ENCODE measurements around the gene FBLN2. TPM values are rescaled to one million over a fixed set of nuclear protein-coding genes. Genes with fewer than 3 reads are reported as not detected.

Gene FBLN2
- polyA plus RNA-seq, 1 of the 3 experiments (the other 2 are of a cell fraction): 5.2 TPM

DNA sequence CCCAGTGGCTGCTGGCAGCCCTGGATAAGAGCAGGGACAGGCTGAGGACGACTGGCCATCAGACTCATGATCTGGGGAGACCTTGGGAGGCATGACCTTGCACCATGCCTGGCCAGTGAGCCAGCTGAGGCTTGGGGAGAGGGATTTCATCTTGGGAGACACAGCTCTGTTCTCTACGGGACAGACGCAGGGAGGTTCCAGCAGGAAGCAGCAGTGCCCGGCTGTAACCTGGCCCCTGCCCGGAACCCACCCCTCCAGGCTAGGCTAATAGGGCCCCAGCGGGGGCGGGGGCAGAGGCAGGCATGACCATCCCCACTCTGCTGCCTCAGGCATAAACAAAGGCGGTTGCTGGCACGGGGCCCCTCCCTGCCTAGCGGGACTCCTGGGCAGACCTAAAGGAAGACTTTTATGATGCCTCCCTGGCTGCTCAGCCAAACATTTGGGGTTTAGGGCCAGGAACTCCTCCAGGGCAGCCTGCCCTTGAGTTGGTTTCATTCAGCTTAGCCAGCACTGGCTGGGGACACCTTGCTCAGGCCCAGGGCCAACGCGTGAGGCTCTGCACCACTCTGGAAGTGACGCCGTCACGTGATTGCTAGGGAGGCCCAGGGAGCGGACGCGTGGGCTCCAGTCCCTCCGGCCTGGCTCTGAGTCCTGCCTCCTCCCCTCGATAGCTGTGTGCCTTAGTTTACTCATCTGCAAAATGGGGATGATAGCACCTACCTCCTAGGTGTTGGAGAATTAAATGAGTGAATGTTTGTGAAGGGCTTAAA lies 41.2 kb upstream of the FBLN2 start:
- no peaks in the 10 kb centered on the region for H3K27me3 ChIP-seq (ENCODE audit: insufficient read depth)
- H3K9ac ChIP-seq: no peak overlapping the region
- ChIA-PET CTCF (interaction anchor here (0.6 to 29.6 kb wide), 3 partner anchors 12 to 185 kb away, joined by 3 to 872 read pairs (median 31); no protein-coding TSS in a partner anchor), POLR2A (interaction anchor here (1.8 kb wide), 1 partner anchor 68 kb away, joined by 5 read pairs; no protein-coding TSS in a partner anchor)
- H4K20me1 ChIP-seq (ENCODE audit: insufficient read depth): no peaks in the 10 kb centered on the region
- H3F3A ChIP-seq (replicated peaks; ENCODE audit: insufficient read depth): no peaks in the 10 kb centered on the region
- H3K4me1 ChIP-seq (ENCODE audit: control insufficient read depth in 1 of 2, insufficient read depth in 2 of 2, low read depth in 1 of 2, low read length in 1 of 2): peaks cover 0 to 18% of the 10 kb centered on the region in 2 experiments; a peak in 1 of 4 replicates
- no peak overlapping the region for H2AFZ ChIP-seq (ENCODE audit: low read depth)
- no peaks in the 10 kb centered on the region for H3K79me2 ChIP-seq (ENCODE audit: insufficient read depth)
- DNase-seq: peak; percentile 80
- H3K4me2 ChIP-seq: no peak overlapping the region
- H3K9me2 ChIP-seq: no peaks in the 10 kb centered on the region
- no peaks in the 10 kb centered on the region for H3K9me3 ChIP-seq
- H3K27ac ChIP-seq (ENCODE audit: low read depth in 2 of 2, low read length in 1 of 2): peak overlapping the region in 1 of 2 experiments; percentile 58; a peak in 2 of 4 replicates
- no peaks in the 10 kb centered on the region for H3K36me3 ChIP-seq (replicated peaks in 1 of 2; ENCODE audit: control insufficient read depth in 1 of 2, insufficient read depth in 2 of 2, low read length in 1 of 2)
- H3K4me3 ChIP-seq (ENCODE audit: low read depth in 2 of 2, low read length in 1 of 2): no peak overlapping the region
- 35% methylated on average over 6 of the region's 20 CpGs for WGBS (ENCODE audit: low lambda C conversion rate)
- TF ChIP-seq FOXM1 (IDR thresholded peaks at IDR 0.05; ENCODE audit: low read depth) (no peak), FOXJ3 (CRISPR knock-in tag; IDR thresholded peaks at IDR 0.05) (peak; percentile 66; the same call in 1 of the 2 replicates)

GRCh38 chr3:13508496-13508895 lies 40.4 kb upstream of the FBLN2 start:
- Histone ChIP-seq H3K9me2 (no peaks in the 10 kb centered on the region), H3K9ac (no peak overlapping the region), H3K9me3 (no peaks in the 10 kb centered on the region), H3K27me3 (ENCODE audit: insufficient read depth) (no peaks in the 10 kb centered on the region), H2AFZ (ENCODE audit: low read depth) (no peak overlapping the region), H3K4me2 (no peak overlapping the region), H3F3A (replicated peaks; ENCODE audit: insufficient read depth) (no peaks in the 10 kb centered on the region), H3K36me3 (replicated peaks in 1 of 2; ENCODE audit: control insufficient read depth in 1 of 2, insufficient read depth in 2 of 2, low read length in 1 of 2) (no peaks in the 10 kb centered on the region), H3K4me3 (ENCODE audit: low read depth in 2 of 2, low read length in 1 of 2) (no peak overlapping the region), H4K20me1 (ENCODE audit: insufficient read depth) (no peaks in the 10 kb centered on the region), H3K79me2 (ENCODE audit: insufficient read depth) (no peaks in the 10 kb centered on the region), H3K4me1 (ENCODE audit: control insufficient read depth in 1 of 2, insufficient read depth in 2 of 2, low read depth in 1 of 2, low read length in 1 of 2) (peaks cover 0 to 26% of the 10 kb centered on the region in 2 experiments; a peak in 1 of 4 replicates), H3K27ac (ENCODE audit: low read depth in 2 of 2, low read length in 1 of 2) (no peak overlapping the region)
- 95% methylated on average over 6 of the region's 8 CpGs for WGBS (ENCODE audit: low lambda C conversion rate)
- TF ChIP-seq, protein P1, sequence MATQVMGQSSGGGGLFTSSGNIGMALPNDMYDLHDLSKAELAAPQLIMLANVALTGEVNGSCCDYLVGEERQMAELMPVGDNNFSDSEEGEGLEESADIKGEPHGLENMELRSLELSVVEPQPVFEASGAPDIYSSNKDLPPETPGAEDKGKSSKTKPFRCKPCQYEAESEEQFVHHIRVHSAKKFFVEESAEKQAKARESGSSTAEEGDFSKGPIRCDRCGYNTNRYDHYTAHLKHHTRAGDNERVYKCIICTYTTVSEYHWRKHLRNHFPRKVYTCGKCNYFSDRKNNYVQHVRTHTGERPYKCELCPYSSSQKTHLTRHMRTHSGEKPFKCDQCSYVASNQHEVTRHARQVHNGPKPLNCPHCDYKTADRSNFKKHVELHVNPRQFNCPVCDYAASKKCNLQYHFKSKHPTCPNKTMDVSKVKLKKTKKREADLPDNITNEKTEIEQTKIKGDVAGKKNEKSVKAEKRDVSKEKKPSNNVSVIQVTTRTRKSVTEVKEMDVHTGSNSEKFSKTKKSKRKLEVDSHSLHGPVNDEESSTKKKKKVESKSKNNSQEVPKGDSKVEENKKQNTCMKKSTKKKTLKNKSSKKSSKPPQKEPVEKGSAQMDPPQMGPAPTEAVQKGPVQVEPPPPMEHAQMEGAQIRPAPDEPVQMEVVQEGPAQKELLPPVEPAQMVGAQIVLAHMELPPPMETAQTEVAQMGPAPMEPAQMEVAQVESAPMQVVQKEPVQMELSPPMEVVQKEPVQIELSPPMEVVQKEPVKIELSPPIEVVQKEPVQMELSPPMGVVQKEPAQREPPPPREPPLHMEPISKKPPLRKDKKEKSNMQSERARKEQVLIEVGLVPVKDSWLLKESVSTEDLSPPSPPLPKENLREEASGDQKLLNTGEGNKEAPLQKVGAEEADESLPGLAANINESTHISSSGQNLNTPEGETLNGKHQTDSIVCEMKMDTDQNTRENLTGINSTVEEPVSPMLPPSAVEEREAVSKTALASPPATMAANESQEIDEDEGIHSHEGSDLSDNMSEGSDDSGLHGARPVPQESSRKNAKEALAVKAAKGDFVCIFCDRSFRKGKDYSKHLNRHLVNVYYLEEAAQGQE (IDR thresholded peaks at IDR 0.05; ENCODE audit: low read depth, low read length): no peak
- TF ChIP-seq RFX5 (IDR thresholded peaks at IDR 0.05; ENCODE audit: low read length) (no peak), FOSL2 (IDR thresholded peaks at IDR 0.05; ENCODE audit: borderline replicate concordance, low read depth) (no peak), GATA2 (CRISPR knock-in tag; IDR thresholded peaks at IDR 0.05) (no peak), EP300 (IDR thresholded peaks at IDR 0.05; ENCODE audit: borderline replicate concordance in 1 of 2, low read depth in 1 of 2, low read length in 1 of 2) (no peak), TEAD4 (IDR thresholded peaks at IDR 0.05; ENCODE audit: borderline replicate concordance, insufficient read depth) (no peak), POLR2AphosphoS5 (IDR thresholded peaks at IDR 0.05; ENCODE audit: low read depth, low read length) (no peak), TAF1 (IDR thresholded peaks at IDR 0.05; ENCODE audit: borderline replicate concordance, low read depth, low read length) (no peak), ELF1 (IDR thresholded peaks at IDR 0.05) (no peak), RXRA (IDR thresholded peaks at IDR 0.05; ENCODE audit: borderline replicate concordance, low read depth) (no peak), FOXJ3 (CRISPR knock-in tag; IDR thresholded peaks at IDR 0.05) (no peak), YY1 (IDR thresholded peaks at IDR 0.05; ENCODE audit: low read depth) (no peak)
- TF ChIP-seq, protein P2, sequence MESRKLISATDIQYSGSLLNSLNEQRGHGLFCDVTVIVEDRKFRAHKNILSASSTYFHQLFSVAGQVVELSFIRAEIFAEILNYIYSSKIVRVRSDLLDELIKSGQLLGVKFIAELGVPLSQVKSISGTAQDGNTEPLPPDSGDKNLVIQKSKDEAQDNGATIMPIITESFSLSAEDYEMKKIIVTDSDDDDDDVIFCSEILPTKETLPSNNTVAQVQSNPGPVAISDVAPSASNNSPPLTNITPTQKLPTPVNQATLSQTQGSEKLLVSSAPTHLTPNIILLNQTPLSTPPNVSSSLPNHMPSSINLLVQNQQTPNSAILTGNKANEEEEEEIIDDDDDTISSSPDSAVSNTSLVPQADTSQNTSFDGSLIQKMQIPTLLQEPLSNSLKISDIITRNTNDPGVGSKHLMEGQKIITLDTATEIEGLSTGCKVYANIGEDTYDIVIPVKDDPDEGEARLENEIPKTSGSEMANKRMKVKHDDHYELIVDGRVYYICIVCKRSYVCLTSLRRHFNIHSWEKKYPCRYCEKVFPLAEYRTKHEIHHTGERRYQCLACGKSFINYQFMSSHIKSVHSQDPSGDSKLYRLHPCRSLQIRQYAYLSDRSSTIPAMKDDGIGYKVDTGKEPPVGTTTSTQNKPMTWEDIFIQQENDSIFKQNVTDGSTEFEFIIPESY (IDR thresholded peaks at IDR 0.05; ENCODE audit: borderline replicate concordance, low read depth): no peak
- ChIA-PET POLR2A (no interaction called here), CTCF (interaction anchor here (4.0 to 29.6 kb wide), 2 partner anchors 12 to 142 kb away, joined by 31 to 872 read pairs; no protein-coding TSS in a partner anchor)
- no peak for DNase-seq

Measured in SK-N-SH (cell line).